ENCODE results near the gene PSMD7.

Gene PSMD7

GRCh38 chr16:74296432-74297144 lies at the start of gene PSMD7:
PSMD7 (plus strand) TSS chr16:74296814; CDS start chr16:74296915, 101 bp downstream.
- TF ChIP-seq CTCF (IDR thresholded peaks at IDR 0.05; ENCODE audit: insufficient read depth, low read length, poor library complexity, severe bottlenecking) (no peak), EZH2phosphoT487 (conservative IDR thresholded peaks at IDR 0.05; ENCODE audit: low read length) (no peak)
- Histone ChIP-seq H3K4me3 (ENCODE audit: insufficient read depth, low read length, poor library complexity, severe bottlenecking) (peak within 1 kb of the TSS; percentile 98), H4K20me1 (ENCODE audit: low read depth, low read length) (peaks cover 19% of the 10 kb centered on the region; the same call in 1 of the 2 replicates), H2AFZ (ENCODE audit: low read depth, low read length, severe bottlenecking) (peak within 1 kb of the TSS; percentile 88), H3K9ac (ENCODE audit: low read length) (peak within 1 kb of the TSS; percentile 88), H3K27ac (ENCODE audit: low read depth, low read length) (peak within 1 kb of the TSS; percentile 90), H3F3A (ENCODE audit: insufficient read depth) (peaks cover 7% of the 10 kb centered on the region; the same call in 1 of the 2 replicates), H3K4me2 (ENCODE audit: low read depth, low read length, poor library complexity, severe bottlenecking) (peak within 1 kb of the TSS; percentile 99), H3K36me3 (ENCODE audit: low read length) (peaks cover 23% of the 10 kb centered on the region), H3K27me3 (ENCODE audit: low read length) (no peaks in the 10 kb centered on the region), H3K9me3 (ENCODE audit: insufficient read depth, low read length) (no peaks in the 10 kb centered on the region), H3K79me2 (ENCODE audit: insufficient read depth, low read length) (peaks cover 31% of the 10 kb centered on the region), H3K9me2 (replicated peaks; ENCODE audit: insufficient read depth, low read length) (no peaks in the 10 kb centered on the region)

- Histone ChIP-seq H3K9ac (ENCODE audit: low read length) (no peak overlapping the region), H2AFZ (ENCODE audit: low read depth, low read length, severe bottlenecking) (no peak overlapping the region), H3K9me3 (ENCODE audit: insufficient read depth, low read length) (no peaks in the 10 kb centered on the region), H4K20me1 (ENCODE audit: low read depth, low read length) (no peaks in the 10 kb centered on the region), H3K4me2 (ENCODE audit: low read depth, low read length, poor library complexity, severe bottlenecking) (no peak overlapping the region), H3K27ac (ENCODE audit: low read depth, low read length) (no peak overlapping the region), H3K4me3 (ENCODE audit: insufficient read depth, low read length, poor library complexity, severe bottlenecking) (no peak overlapping the region), H3K36me3 (ENCODE audit: low read length) (no peaks in the 10 kb centered on the region), H3F3A (ENCODE audit: insufficient read depth) (no peaks in the 10 kb centered on the region), H3K79me2 (ENCODE audit: insufficient read depth, low read length) (no peaks in the 10 kb centered on the region), H3K9me2 (replicated peaks; ENCODE audit: insufficient read depth, low read length) (no peaks in the 10 kb centered on the region), H3K27me3 (ENCODE audit: low read length) (no peaks in the 10 kb centered on the region)
- TF ChIP-seq CTCF (IDR thresholded peaks at IDR 0.05; ENCODE audit: insufficient read depth, low read length, poor library complexity, severe bottlenecking) (no peak), EZH2phosphoT487 (conservative IDR thresholded peaks at IDR 0.05; ENCODE audit: low read length) (no peak)
Measured at GRCh38 chr16:74249254-74249653, 47.4 kb upstream of the PSMD7 start.

GRCh38 chr16:74249846-74250245 lies 46.8 kb upstream of the PSMD7 start:
- Histone ChIP-seq H3K9me2 (replicated peaks; ENCODE audit: insufficient read depth, low read length) (no peaks in the 10 kb centered on the region), H3K9me3 (ENCODE audit: insufficient read depth, low read length) (no peaks in the 10 kb centered on the region)

More at GRCh38 chr16:74249846-74250245, 46.8 kb upstream of the PSMD7 start:
- Histone ChIP-seq H2AFZ (ENCODE audit: low read depth, low read length, severe bottlenecking) (no peak overlapping the region), H3K4me3 (ENCODE audit: insufficient read depth, low read length, poor library complexity, severe bottlenecking) (no peak overlapping the region), H4K20me1 (ENCODE audit: low read depth, low read length) (no peaks in the 10 kb centered on the region), H3F3A (ENCODE audit: insufficient read depth) (no peaks in the 10 kb centered on the region), H3K4me2 (ENCODE audit: low read depth, low read length, poor library complexity, severe bottlenecking) (no peak overlapping the region), H3K79me2 (ENCODE audit: insufficient read depth, low read length) (no peaks in the 10 kb centered on the region), H3K9ac (ENCODE audit: low read length) (no peak overlapping the region), H3K27me3 (ENCODE audit: low read length) (no peaks in the 10 kb centered on the region), H3K36me3 (ENCODE audit: low read length) (no peaks in the 10 kb centered on the region), H3K27ac (ENCODE audit: low read depth, low read length) (no peak overlapping the region)
- TF ChIP-seq CTCF (IDR thresholded peaks at IDR 0.05; ENCODE audit: insufficient read depth, low read length, poor library complexity, severe bottlenecking), result no peak
- no peak for TF ChIP-seq EZH2phosphoT487 (conservative IDR thresholded peaks at IDR 0.05; ENCODE audit: low read length)

Data from SU-DHL-6 (cell line).